Epithelial cell of proximal tubule (primary cell): Measurements from ENCODE around the gene METTL25B. TPM values are rescaled to one million over a fixed set of nuclear protein-coding genes. Genes with fewer than 3 reads are reported as not detected.

Source experiments
- DNase-seq: peaks from one replicate; pipeline ENCODE4 v3.0.0-alpha.2; 2011; ENCODE audit warnings: low read depth
- H3K4me3 ChIP-seq: 2 replicates; pipeline ENCODE4 v1.5.1; 2011; ENCODE audit warnings: low read depth, mild to moderate bottlenecking, low read length
- CTCF ChIP-seq: conservative IDR thresholded peaks from 2 replicates; pipeline ENCODE4 v1.5.1; 2012; ENCODE audit warnings: low read depth, mild to moderate bottlenecking, low read length
- total RNA-seq: library from RNA; depleted of rRNA; stranded (reverse); fragments of >200 nt; gene quantifications from 2 replicates; pipeline ENCODE4 v1.2.3, GENCODE V29; 2015

The METTL25B gene
- total RNA-seq, 1 donor from 2014 or later = 19.9 TPM

- H3K4me3 ChIP-seq = no peak overlapping the region
- TF ChIP-seq CTCF = no peak
- DNase-seq = no peak
Observed at GRCh38 chr1:156772728-156773497, 44.6 kb downstream of the METTL25B start.

DNA sequence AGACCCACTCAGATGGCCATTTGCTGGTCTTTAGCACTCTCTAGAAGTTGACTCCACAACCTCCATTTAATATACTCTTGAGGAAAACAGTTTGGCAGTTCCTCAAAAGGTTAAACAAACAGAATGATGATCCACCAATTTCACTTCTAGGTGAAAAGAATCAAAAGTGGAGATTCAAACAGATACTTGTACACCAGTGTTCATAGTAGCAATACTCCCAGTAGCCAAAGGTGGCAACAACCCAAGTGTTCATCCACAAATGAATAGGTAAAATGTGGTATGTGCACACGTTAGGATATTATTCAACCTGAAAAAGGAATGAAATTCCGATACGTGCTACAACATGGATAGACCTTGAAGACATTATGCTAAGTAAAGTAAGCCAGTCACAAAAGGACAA lies 45.3 kb downstream of the METTL25B start:
- no peak for DNase-seq

DNA sequence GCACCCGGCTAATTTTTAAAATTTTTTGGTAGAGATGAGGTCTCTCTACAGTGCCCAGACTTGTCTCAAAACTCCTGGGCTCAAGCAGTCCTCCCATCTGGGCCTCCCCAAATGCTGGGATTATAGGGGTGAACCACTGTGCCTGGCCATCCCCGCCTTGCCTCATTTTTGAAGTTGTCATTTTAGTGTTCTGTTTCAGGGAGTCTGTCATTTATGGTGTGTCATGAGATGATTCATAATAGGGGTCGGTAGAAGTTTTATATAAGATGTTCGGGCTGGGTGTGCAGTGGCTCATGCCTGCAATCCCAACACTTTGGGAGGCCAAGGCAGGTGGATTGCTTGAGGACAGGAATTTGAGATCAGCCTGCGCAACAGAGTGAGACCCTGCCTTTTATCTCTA lies 47.5 kb downstream of the METTL25B start:
- no peak for TF ChIP-seq CTCF
- H3K4me3 ChIP-seq = no peak overlapping the region
- DNase-seq = no peak

More for the DNA sequence above, 45.3 kb downstream of the METTL25B start:
- no peak overlapping the region for H3K4me3 ChIP-seq
- peak; percentile 30 for TF ChIP-seq CTCF

DNA sequence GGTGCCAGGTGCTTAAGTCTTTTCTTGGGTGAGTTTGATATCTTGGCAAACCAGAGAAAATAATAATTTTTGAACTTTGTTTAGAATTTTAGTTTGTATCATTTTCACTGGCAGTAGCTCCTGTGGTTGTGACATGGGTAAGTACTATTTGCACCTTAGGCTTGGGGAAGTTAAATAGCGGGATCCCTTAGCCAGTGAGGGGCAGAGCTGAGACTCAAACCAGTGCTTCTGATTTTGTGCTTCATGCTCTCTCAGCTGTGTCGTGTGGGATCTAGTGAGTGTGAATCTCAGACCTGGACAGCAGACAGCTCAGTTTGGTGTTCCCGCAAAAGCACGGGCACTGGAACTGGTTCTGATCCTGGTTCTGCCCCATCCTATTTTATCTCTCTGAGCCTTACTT lies 48.7 kb downstream of the METTL25B start:
- DNase-seq = no peak
- no peak for TF ChIP-seq CTCF
- no peak overlapping the region for H3K4me3 ChIP-seq

GRCh38 chr1:156777573-156777972 lies 49.3 kb downstream of the METTL25B start:
- TF ChIP-seq CTCF = no peak
- no peak overlapping the region for H3K4me3 ChIP-seq
- no peak for DNase-seq

- no peak for TF ChIP-seq CTCF
- H3K4me3 ChIP-seq = no peak overlapping the region
- DNase-seq = peak; percentile 36
Observed at GRCh38 chr1:156781585-156782186, 53.4 kb downstream of the METTL25B start.
